ENCODE results near the gene LMTK2. TPM values are rescaled to one million over a fixed set of nuclear protein-coding genes. Genes with fewer than 3 reads are reported as not detected.

Gene LMTK2
- total RNA-seq, 1 donor from 2014 or later: 20.6 TPM

GRCh38 chr7:98204670-98205069, 98.0 kb downstream of the LMTK2 start:
- no peak for TF ChIP-seq CTCF (IDR thresholded peaks at IDR 0.05; ENCODE audit: partially characterized antibody, unreplicated experiment)
- Mint-ChIP-seq H3K4me3 (ENCODE audit: unreplicated experiment) (no peak overlapping the region), H3K9me3 (ENCODE audit: unreplicated experiment) (peaks cover 7% of the 10 kb centered on the region), H3K27ac (ENCODE audit: unreplicated experiment) (no peak overlapping the region), H3K4me1 (ENCODE audit: low read depth, unreplicated experiment) (peaks cover 9% of the 10 kb centered on the region), H3K36me3 (ENCODE audit: unreplicated experiment) (no peaks in the 10 kb centered on the region), H3K27me3 (ENCODE audit: unreplicated experiment) (peaks cover 1% of the 10 kb centered on the region)
- DNase-seq: no peak

- H3K27ac Mint-ChIP-seq (ENCODE audit: unreplicated experiment): no peak overlapping the region
Measured at GRCh38 chr7:98205162-98205845, 98.6 kb downstream of the LMTK2 start.

GRCh38 chr7:98206451-98207330, 100.0 kb downstream of the LMTK2 start:
- Mint-ChIP-seq H3K9me3 (ENCODE audit: unreplicated experiment) (peaks cover 10% of the 10 kb centered on the region), H3K27ac (ENCODE audit: unreplicated experiment) (no peak overlapping the region), H3K4me1 (ENCODE audit: low read depth, unreplicated experiment) (peaks cover 9% of the 10 kb centered on the region), H3K27me3 (ENCODE audit: unreplicated experiment) (peaks cover 7% of the 10 kb centered on the region), H3K4me3 (ENCODE audit: unreplicated experiment) (no peak overlapping the region), H3K36me3 (ENCODE audit: unreplicated experiment) (no peaks in the 10 kb centered on the region)
- DNase-seq: no peak
- no peak for TF ChIP-seq CTCF (IDR thresholded peaks at IDR 0.05; ENCODE audit: partially characterized antibody, unreplicated experiment)

More at GRCh38 chr7:98205162-98205845, 98.6 kb downstream of the LMTK2 start:
- H3K36me3 Mint-ChIP-seq (ENCODE audit: unreplicated experiment): no peaks in the 10 kb centered on the region
- no peak overlapping the region for H3K4me3 Mint-ChIP-seq (ENCODE audit: unreplicated experiment)
- peaks cover 6% of the 10 kb centered on the region for H3K27me3 Mint-ChIP-seq (ENCODE audit: unreplicated experiment)
- no peak for TF ChIP-seq CTCF (IDR thresholded peaks at IDR 0.05; ENCODE audit: partially characterized antibody, unreplicated experiment)
- no peak for DNase-seq
- peaks cover 9% of the 10 kb centered on the region for H3K9me3 Mint-ChIP-seq (ENCODE audit: unreplicated experiment)
- peaks cover 9% of the 10 kb centered on the region for H3K4me1 Mint-ChIP-seq (ENCODE audit: low read depth, unreplicated experiment)

GRCh38 chr7:98209166-98209920, 102.7 kb downstream of the LMTK2 start:
- Mint-ChIP-seq H3K27ac (ENCODE audit: unreplicated experiment) (no peak overlapping the region), H3K4me1 (ENCODE audit: low read depth, unreplicated experiment) (peaks cover 8% of the 10 kb centered on the region), H3K36me3 (ENCODE audit: unreplicated experiment) (no peaks in the 10 kb centered on the region), H3K9me3 (ENCODE audit: unreplicated experiment) (peaks cover 16% of the 10 kb centered on the region), H3K4me3 (ENCODE audit: unreplicated experiment) (no peak overlapping the region), H3K27me3 (ENCODE audit: unreplicated experiment) (peaks cover 10% of the 10 kb centered on the region)
- no peak for DNase-seq
- TF ChIP-seq CTCF (IDR thresholded peaks at IDR 0.05; ENCODE audit: partially characterized antibody, unreplicated experiment): no peak

Data from glutamatergic neuron (in vitro differentiated cells).